SK-N-SH treated with all-trans-retinoic acid at 6 μM for 48 hours (cell line): Measurements from ENCODE around the gene YTHDF2.
"Not testable (repeated sequence)": the region's sequence is repeated elsewhere in the genome, so short reads cannot be mapped to it uniquely, and the experiment has no call there.

ENCODE experiments used
- ATAC-seq: fragments of 200-7000 bp; cut with Tn5 transposase; 3 replicates; pipeline ENCODE4 v1.9.1; 2020; ENCODE audit warnings: mild to moderate bottlenecking, moderate library complexity
- ARNTL ChIP-seq: fragments of 450-650 bp; formaldehyde crosslinking; IDR thresholded peaks from 2 replicates; pipeline ENCODE4 v1.5.0; 2020; ENCODE audit warnings: low read depth, mild to moderate bottlenecking, moderate library complexity, borderline replicate concordance
- BACH2 ChIP-seq: fragments of 250-450 bp; sonication (Bioruptor Pico); IDR thresholded peaks from 2 replicates; pipeline ENCODE4 v1.9.0; 2021; ENCODE audit warnings: mild to moderate bottlenecking, borderline replicate concordance
- CREB5 ChIP-seq: fragments of 250-450 bp; sonication (Bioruptor Pico); IDR thresholded peaks from 2 replicates; pipeline ENCODE4 v1.5.1; 2020; ENCODE audit warnings: low read depth, mild to moderate bottlenecking, moderate library complexity
- ESRRG ChIP-seq: fragments of 250-450 bp; sonication (Bioruptor Pico); IDR thresholded peaks from 2 replicates; pipeline ENCODE4 v1.6.1; 2021; ENCODE audit warnings: mild to moderate bottlenecking
- GLIS3 ChIP-seq: fragments of 250-450 bp; sonication (Bioruptor Pico); IDR thresholded peaks from 2 replicates; pipeline ENCODE4 v1.5.0; 2020; ENCODE audit warnings: mild to moderate bottlenecking, moderate library complexity
- ISL1 ChIP-seq: fragments of 250-450 bp; sonication (Bioruptor Pico); IDR thresholded peaks from 2 replicates; pipeline ENCODE4 v2.1.2; 2022; ENCODE audit warnings: mild to moderate bottlenecking, moderate library complexity
- OSR1 ChIP-seq: fragments of 250-450 bp; sonication (Bioruptor Pico); IDR thresholded peaks from 2 replicates; pipeline ENCODE4 v1.8.0; 2022; ENCODE audit warnings: moderate library complexity, mild to moderate bottlenecking, inconsistent platforms
- POU6F1 ChIP-seq: fragments of 250-450 bp; sonication (Bioruptor Pico); IDR thresholded peaks from 2 replicates; pipeline ENCODE4 v1.8.0; 2021; ENCODE audit warnings: low read depth, mild to moderate bottlenecking, moderate library complexity, borderline replicate concordance
- RARB ChIP-seq: fragments of 250-450 bp; sonication (Bioruptor Pico); IDR thresholded peaks from 2 replicates; pipeline ENCODE4 v1.8.0; 2021; ENCODE audit warnings: mild to moderate bottlenecking, moderate library complexity
- SNAI2 ChIP-seq: fragments of 250-450 bp; sonication (Bioruptor Pico); IDR thresholded peaks from 2 replicates; pipeline ENCODE4 v1.5.0; 2020; ENCODE audit warnings: mild to moderate bottlenecking, moderate library complexity
- TCF4 ChIP-seq: fragments of 250-450 bp; sonication (Bioruptor Pico); IDR thresholded peaks from 2 replicates; pipeline ENCODE4 v1.8.0; 2021; ENCODE audit warnings: mild to moderate bottlenecking, moderate library complexity, borderline replicate concordance
- TOX ChIP-seq: fragments of 250-450 bp; sonication (Bioruptor Pico); IDR thresholded peaks from 2 replicates; pipeline ENCODE4 v1.8.0; 2021; ENCODE audit warnings: mild to moderate bottlenecking, moderate library complexity, borderline replicate concordance
- TSHZ2 ChIP-seq: fragments of 250-450 bp; sonication (Bioruptor Pico); IDR thresholded peaks from 2 replicates; pipeline ENCODE4 v1.5.0; 2020; ENCODE audit warnings: mild to moderate bottlenecking, moderate library complexity
- ZC3H10 ChIP-seq: fragments of 250-450 bp; sonication (Bioruptor Pico); IDR thresholded peaks from 2 replicates; pipeline ENCODE4 v1.5.1; 2021; ENCODE audit warnings: mild to moderate bottlenecking, moderate library complexity
- ZFP3 ChIP-seq: fragments of 250-450 bp; sonication (Bioruptor Pico); IDR thresholded peaks from 2 replicates; pipeline ENCODE4 v1.5.0; 2020; ENCODE audit warnings: mild to moderate bottlenecking, moderate library complexity
- ZFP30 ChIP-seq: fragments of 450-650 bp; formaldehyde crosslinking; IDR thresholded peaks from 2 replicates; pipeline ENCODE4 v1.5.0; 2022; ENCODE audit warnings: mild to moderate bottlenecking, moderate library complexity
- ZNF70 ChIP-seq: fragments of 450-650 bp; formaldehyde crosslinking; IDR thresholded peaks from 2 replicates; pipeline ENCODE4 v1.5.0; 2020; ENCODE audit warnings: mild to moderate bottlenecking, moderate library complexity
- ZNF8 ChIP-seq: fragments of 450-650 bp; formaldehyde crosslinking; IDR thresholded peaks from 2 replicates; pipeline ENCODE4 v1.5.0; 2020; ENCODE audit warnings: mild to moderate bottlenecking, moderate library complexity
- TF ChIP-seq, protein P1 (sequence below): fragments of 250-450 bp; sonication (Bioruptor Pico); IDR thresholded peaks from 2 replicates; pipeline ENCODE4 v1.8.0; 2020; ENCODE audit warnings: mild to moderate bottlenecking, moderate library complexity, borderline replicate concordance

YTHDF2 gene

GRCh38 chr1:28792644-28793121 lies 55.9 kb downstream of the YTHDF2 start:
- ATAC-seq = no peak
- TF ChIP-seq ZFP3 (no peak), ZFP30 (CRISPR knock-in tag) (no peak), ZC3H10 (no peak), ARNTL (CRISPR knock-in tag) (no peak), ESRRG (no peak), SNAI2 (no peak), OSR1 (no peak), TCF4 (CRISPR knock-in tag) (no peak), BACH2 (CRISPR knock-in tag) (no peak), POU6F1 (no peak), RARB (CRISPR knock-in tag) (no peak)

- ATAC-seq = not testable (repeated sequence)
Observed at GRCh38 chr1:28794582-28794981, 57.8 kb downstream of the YTHDF2 start.

GRCh38 chr1:28796352-28797211 lies 59.8 kb downstream of the YTHDF2 start:
- TF ChIP-seq ZFP30 (CRISPR knock-in tag) (no peak), ZC3H10 (no peak), POU6F1 (no peak), ARNTL (CRISPR knock-in tag) (no peak), ZNF8 (CRISPR knock-in tag) (no peak), ISL1 (no peak), OSR1 (no peak)
- no peak for ATAC-seq

GRCh38 chr1:28800324-28800723 lies 63.6 kb downstream of the YTHDF2 start:
- ATAC-seq = no peak
- TF ChIP-seq RARB (CRISPR knock-in tag) (no peak), CREB5 (CRISPR knock-in tag) (no peak), ZNF70 (CRISPR knock-in tag) (no peak), TOX (CRISPR knock-in tag) (no peak), ZFP30 (CRISPR knock-in tag) (no peak), GLIS3 (CRISPR knock-in tag) (no peak), POU6F1 (no peak), ARNTL (CRISPR knock-in tag) (no peak), TCF4 (CRISPR knock-in tag) (no peak), ESRRG (no peak), TSHZ2 (CRISPR knock-in tag) (no peak), SNAI2 (no peak), ZFP3 (no peak), OSR1 (no peak), ZNF8 (CRISPR knock-in tag) (no peak)
- TF ChIP-seq, protein P1, sequence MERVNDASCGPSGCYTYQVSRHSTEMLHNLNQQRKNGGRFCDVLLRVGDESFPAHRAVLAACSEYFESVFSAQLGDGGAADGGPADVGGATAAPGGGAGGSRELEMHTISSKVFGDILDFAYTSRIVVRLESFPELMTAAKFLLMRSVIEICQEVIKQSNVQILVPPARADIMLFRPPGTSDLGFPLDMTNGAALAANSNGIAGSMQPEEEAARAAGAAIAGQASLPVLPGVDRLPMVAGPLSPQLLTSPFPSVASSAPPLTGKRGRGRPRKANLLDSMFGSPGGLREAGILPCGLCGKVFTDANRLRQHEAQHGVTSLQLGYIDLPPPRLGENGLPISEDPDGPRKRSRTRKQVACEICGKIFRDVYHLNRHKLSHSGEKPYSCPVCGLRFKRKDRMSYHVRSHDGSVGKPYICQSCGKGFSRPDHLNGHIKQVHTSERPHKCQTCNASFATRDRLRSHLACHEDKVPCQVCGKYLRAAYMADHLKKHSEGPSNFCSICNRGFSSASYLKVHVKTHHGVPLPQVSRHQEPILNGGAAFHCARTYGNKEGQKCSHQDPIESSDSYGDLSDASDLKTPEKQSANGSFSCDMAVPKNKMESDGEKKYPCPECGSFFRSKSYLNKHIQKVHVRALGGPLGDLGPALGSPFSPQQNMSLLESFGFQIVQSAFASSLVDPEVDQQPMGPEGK (CRISPR knock-in tag) = no peak
